ENCODE data around the gene AGMO. TPM values are rescaled to one million over a fixed set of nuclear protein-coding genes. Genes with fewer than 3 reads are reported as not detected.

The AGMO gene
- total and polyA plus RNA-seq, 3 donors from 2014 or later, result 13.1 to 52.8 (median 46.6) TPM

DNA sequence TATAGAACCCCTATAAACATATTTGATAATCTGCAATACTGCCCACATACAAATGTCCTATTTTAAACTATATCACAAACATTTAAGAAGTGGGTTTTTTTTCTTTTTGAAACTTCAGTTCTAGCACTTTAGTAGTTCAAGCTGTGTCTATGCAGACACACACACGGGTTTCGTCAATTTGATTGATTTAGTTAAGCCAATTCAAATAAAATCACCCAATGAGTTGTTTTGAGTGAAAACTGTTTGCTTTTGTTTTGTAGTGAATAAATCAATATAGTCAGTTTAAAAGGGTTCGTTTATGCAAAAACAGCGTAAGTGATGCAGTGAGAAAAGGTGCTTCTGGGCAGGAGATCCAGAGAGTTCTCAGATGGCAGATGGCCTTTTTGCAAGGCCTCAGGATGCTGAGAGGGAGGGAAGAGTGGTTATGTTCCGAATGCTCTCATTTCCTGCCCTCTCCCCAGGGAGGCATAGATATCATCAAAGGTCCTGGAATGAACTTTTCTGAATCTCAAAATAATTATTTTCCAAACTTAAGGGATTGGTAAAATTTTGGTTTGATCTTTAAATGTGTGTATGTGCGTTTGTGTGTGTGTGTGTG is 102.7 kb downstream of the AGMO start:
- no peaks in the 10 kb centered on the region for H3K27me3 ChIP-seq
- no peaks in the 10 kb centered on the region for H3K9me3 ChIP-seq
- no peak overlapping the region for H3K4me3 ChIP-seq
- no peak for DNase-seq
- H3K36me3 ChIP-seq (ENCODE audit: low read depth, missing control alignments), result no peaks in the 10 kb centered on the region
- intact Hi-C loops (cut with DNase I; ENCODE audit: low total_unique reads), result no loop called here
- H3K27ac ChIP-seq, result no peak overlapping the region
- no peaks in the 10 kb centered on the region for H3K4me1 ChIP-seq
- no peak for TF ChIP-seq POLR2A (IDR thresholded peaks at IDR 0.05)
- TF ChIP-seq, protein P1, sequence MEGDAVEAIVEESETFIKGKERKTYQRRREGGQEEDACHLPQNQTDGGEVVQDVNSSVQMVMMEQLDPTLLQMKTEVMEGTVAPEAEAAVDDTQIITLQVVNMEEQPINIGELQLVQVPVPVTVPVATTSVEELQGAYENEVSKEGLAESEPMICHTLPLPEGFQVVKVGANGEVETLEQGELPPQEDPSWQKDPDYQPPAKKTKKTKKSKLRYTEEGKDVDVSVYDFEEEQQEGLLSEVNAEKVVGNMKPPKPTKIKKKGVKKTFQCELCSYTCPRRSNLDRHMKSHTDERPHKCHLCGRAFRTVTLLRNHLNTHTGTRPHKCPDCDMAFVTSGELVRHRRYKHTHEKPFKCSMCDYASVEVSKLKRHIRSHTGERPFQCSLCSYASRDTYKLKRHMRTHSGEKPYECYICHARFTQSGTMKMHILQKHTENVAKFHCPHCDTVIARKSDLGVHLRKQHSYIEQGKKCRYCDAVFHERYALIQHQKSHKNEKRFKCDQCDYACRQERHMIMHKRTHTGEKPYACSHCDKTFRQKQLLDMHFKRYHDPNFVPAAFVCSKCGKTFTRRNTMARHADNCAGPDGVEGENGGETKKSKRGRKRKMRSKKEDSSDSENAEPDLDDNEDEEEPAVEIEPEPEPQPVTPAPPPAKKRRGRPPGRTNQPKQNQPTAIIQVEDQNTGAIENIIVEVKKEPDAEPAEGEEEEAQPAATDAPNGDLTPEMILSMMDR (IDR thresholded peaks at IDR 0.05), result no peak
- WGBS, 2 donors, result 68% methylated on average over 6 of the region's 6 CpGs

DNA sequence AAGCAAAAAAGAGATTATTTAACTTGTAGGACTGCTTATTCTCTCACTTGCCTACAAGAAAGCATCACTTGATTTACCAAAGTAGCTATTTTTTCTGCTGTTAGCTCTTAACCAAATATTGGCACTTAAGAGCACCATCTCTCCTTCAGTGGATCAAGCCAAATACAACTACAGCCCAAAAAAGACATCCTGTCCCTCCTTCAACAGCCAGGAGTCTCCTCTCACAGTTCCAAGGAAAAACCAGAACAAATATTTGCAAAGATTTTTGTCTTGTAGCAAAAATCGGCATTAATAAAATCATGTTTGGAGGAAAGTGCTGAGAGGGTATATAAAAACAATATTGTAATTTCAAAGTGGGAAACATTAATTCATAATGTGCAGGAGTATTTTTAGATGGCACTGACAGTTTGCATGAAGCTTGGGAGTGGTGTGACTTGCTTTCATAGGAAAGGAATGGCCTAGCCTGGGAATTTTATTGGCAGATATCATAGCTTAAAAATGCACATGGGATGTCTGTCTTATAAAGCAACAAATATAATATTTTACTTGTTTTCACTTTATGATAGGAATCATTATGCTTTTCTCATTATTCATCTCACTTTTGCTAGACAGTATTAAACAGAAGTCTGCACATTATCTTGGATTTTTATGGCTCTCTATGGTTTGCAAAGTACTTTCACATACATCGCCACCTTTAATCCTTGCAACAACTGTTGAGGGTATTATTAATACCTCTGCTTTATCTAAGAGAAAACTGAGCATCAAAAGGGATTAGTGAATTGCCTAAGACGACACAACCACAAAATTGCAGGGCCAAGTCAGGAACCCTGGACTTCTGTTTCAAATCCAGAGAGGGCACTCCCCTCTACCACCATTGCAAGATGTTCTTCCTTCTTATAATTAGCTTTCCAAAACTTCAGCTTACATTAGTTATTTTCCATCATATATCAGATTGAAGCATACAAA is 103.5 kb downstream of the AGMO start:
- Histone ChIP-seq H3K4me3 (no peak overlapping the region), H3K9me3 (no peaks in the 10 kb centered on the region), H3K27ac (peak overlapping the region in 1 of 2 donors; percentile 1), H3K27me3 (no peaks in the 10 kb centered on the region), H3K4me1 (no peaks in the 10 kb centered on the region), H3K36me3 (ENCODE audit: low read depth, missing control alignments) (no peaks in the 10 kb centered on the region)
- 64 to 68% methylated on average over 3 of the region's 3 CpGs for WGBS, 2 donors
- TF ChIP-seq POLR2A (IDR thresholded peaks at IDR 0.05), result no peak
- TF ChIP-seq, protein P1 (IDR thresholded peaks at IDR 0.05), result no peak
- intact Hi-C loops (cut with DNase I; ENCODE audit: low total_unique reads), result no loop called here
- DNase-seq, result no peak

DNA sequence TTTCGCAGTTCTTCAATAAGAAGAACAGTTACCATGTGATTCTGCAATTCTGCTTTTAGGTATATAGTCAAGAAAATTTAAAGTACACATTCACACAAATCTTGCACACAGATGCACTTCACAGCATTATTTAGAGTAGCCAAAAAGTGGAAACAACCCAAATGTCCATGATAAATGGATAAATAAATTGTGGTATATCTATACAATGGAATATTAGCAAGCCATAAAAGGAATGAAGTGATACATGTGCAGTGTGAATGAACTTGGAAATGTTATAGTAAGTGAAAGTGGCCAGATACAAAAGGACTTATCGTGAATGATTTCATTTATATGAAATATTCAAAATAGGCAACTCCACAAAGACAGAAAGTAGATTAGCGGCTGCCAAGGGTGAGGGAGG is 109.1 kb downstream of the AGMO start:
- TF ChIP-seq POLR2A (IDR thresholded peaks at IDR 0.05), result no peak
- TF ChIP-seq, protein P1 (IDR thresholded peaks at IDR 0.05), result no peak
- WGBS, 2 donors, result 86% methylated on average over 3 of the region's 3 CpGs
- intact Hi-C loops (cut with DNase I; ENCODE audit: low total_unique reads), result no loop called here
- H3K4me3 ChIP-seq, result no peak overlapping the region
- H3K36me3 ChIP-seq (ENCODE audit: low read depth, missing control alignments), result no peaks in the 10 kb centered on the region
- no peaks in the 10 kb centered on the region for H3K9me3 ChIP-seq
- DNase-seq, result no peak
- H3K27me3 ChIP-seq, result no peaks in the 10 kb centered on the region
- no peaks in the 10 kb centered on the region for H3K4me1 ChIP-seq
- H3K27ac ChIP-seq, result no peak overlapping the region

DNA sequence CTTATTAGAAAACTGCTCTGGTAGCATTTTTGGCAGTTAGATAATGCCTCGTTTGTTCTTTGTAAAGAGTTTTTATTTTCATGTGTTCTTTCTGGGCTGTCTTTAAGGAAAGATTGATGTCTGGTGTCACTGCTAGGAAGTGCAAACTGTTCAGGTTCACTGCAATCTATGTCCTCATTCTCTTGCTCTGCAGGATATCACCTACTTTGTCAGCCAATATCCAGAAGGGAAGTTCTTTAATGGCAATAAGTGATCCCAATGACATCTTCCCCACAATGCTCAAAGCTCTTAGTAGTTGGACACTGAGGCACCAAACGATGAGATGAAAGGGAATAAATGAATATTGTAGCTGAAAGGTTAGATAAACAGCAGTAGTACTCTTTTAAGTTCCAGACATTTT is 115.1 kb downstream of the AGMO start:
- no peak overlapping the region for H3K4me3 ChIP-seq
- H3K9me3 ChIP-seq, result no peaks in the 10 kb centered on the region
- no peak overlapping the region for H3K27ac ChIP-seq
- H3K4me1 ChIP-seq, result no peaks in the 10 kb centered on the region
- no peaks in the 10 kb centered on the region for H3K27me3 ChIP-seq
- DNase-seq, result no peak
- H3K36me3 ChIP-seq (ENCODE audit: low read depth, missing control alignments), result no peaks in the 10 kb centered on the region
- intact Hi-C loops (cut with DNase I; ENCODE audit: low total_unique reads), result no loop called here
- WGBS, 2 donors, result 34 to 38% methylated on average over 2 of the region's 2 CpGs
- TF ChIP-seq, protein P1 (IDR thresholded peaks at IDR 0.05), result no peak

All from testis (tissue), 3 donors.